ENCODE results near the gene CLEC16A.
A peak's percentile ranks its signal among the peaks of the same experiment; 100 is the strongest.

- TF ChIP-seq CTCF (IDR thresholded peaks at IDR 0.05) (no peak), POLR2A (IDR thresholded peaks at IDR 0.05) (no peak), POLR2AphosphoS5 (IDR thresholded peaks at IDR 0.05) (peak in 1 of 3 donors; percentile 25)
Observed at GRCh38 chr16:10940501-10941079, 3.8 kb upstream of the CLEC16A start.

Data from breast epithelium (tissue), 3 donors.